LNCaP clone FGC (cell line): ENCODE results near the gene PLXNA2.

Experiments
- DNase-seq: peaks from one replicate; pipeline ENCODE4 v3.0.0-alpha.2; 2011; ENCODE audit warnings: low read depth
- H3K4me3 ChIP-seq: 2 replicates; pipeline ENCODE4 v1.5.1; 2011; ENCODE audit warnings: mild to moderate bottlenecking, low read depth, low read length, control low read depth
- TF ChIP-seq, protein P1 (sequence below): IDR thresholded peaks from 2 replicates; pipeline ENCODE4 v1.5.1; 2012; ENCODE audit warnings: mild to moderate bottlenecking; ENCODE audit not compliant: control insufficient read depth, insufficient read depth; ENCODE audit errors: extremely low read depth

The PLXNA2 gene

DNA sequence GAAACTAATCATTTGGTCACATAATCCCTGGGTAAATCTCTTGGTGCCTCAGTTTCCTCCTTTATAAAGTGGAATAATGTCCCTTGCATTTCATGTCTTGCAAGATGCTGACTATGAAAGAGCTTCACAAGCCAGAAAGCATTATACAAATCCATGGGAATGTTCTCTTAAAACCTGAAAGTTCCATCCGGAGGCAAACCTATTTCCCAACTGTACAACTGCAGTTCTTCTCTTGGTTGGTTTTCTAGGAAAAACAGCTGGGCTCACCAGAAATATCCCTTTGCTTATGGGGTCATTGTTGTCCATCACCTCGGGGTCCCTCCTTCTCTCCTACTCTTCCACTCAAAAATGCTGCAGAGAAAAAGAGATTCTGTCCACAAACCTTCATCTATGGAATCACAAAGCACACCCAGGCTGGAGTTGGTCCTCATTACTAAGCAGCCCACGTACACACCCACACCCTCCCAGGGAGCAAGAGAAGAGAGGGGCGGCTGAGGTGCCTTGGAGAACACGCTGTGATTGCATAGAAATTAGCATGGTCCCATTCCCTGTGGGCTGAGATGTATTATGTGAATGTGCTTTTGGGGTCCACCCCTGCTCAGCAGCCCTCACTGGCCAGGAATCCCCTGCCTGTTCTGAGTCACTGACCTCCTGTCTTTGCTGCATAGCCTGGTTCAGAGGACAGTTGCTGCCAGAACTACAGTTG is 5.0 kb upstream of the PLXNA2 start:
- no peak for DNase-seq
- TF ChIP-seq, protein P1, sequence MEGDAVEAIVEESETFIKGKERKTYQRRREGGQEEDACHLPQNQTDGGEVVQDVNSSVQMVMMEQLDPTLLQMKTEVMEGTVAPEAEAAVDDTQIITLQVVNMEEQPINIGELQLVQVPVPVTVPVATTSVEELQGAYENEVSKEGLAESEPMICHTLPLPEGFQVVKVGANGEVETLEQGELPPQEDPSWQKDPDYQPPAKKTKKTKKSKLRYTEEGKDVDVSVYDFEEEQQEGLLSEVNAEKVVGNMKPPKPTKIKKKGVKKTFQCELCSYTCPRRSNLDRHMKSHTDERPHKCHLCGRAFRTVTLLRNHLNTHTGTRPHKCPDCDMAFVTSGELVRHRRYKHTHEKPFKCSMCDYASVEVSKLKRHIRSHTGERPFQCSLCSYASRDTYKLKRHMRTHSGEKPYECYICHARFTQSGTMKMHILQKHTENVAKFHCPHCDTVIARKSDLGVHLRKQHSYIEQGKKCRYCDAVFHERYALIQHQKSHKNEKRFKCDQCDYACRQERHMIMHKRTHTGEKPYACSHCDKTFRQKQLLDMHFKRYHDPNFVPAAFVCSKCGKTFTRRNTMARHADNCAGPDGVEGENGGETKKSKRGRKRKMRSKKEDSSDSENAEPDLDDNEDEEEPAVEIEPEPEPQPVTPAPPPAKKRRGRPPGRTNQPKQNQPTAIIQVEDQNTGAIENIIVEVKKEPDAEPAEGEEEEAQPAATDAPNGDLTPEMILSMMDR: no peak
- H3K4me3 ChIP-seq: no peak overlapping the region

DNA sequence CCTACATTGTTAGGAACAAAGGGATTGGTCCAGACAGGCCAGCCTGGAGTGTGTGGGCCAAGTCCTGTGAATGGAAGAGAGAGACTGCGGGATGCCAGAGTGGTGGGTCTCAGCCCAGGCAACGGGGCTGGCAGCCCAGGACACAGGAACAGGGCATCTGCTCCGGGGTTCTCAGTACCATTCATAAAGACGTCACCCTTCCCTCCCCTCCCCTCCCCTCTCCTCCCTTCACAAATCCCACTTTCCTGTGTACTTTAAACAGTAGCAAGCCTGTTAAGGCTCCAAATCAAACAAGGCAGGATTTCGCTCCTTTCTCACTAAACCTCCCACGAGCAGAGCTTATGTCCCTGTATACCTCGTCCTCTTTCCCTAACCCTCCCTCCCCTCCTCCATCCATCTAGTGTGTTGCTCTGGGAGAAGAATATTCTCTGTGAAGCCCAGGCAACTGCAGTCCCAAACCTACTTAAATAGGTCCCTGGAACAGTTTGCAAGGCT is 4.2 kb upstream of the PLXNA2 start:
- TF ChIP-seq, protein P1: no peak
- no peak for DNase-seq
- no peak overlapping the region for H3K4me3 ChIP-seq

DNA sequence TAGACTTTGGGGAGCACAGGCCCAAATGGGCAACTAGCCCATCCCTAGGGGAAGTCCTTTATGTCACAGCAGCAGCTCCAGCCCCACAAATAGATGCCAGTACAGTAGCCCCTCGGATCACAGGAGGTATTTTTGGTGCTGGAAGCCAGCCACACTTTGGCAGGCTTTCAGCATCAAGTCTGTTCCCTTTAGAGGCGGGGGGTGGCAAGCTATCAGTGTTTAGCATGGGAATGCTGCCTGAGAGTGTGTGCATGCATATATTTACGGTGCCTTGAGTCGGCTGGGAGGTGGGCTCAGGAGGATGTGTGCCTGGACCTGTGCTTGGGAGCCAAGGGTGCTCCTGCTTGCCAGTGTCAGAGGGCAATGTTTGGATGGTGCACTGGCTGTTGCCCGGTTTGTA is 3.5 kb upstream of the PLXNA2 start:
- H3K4me3 ChIP-seq: no peak overlapping the region
- no peak for DNase-seq
- TF ChIP-seq, protein P1: no peak

DNA sequence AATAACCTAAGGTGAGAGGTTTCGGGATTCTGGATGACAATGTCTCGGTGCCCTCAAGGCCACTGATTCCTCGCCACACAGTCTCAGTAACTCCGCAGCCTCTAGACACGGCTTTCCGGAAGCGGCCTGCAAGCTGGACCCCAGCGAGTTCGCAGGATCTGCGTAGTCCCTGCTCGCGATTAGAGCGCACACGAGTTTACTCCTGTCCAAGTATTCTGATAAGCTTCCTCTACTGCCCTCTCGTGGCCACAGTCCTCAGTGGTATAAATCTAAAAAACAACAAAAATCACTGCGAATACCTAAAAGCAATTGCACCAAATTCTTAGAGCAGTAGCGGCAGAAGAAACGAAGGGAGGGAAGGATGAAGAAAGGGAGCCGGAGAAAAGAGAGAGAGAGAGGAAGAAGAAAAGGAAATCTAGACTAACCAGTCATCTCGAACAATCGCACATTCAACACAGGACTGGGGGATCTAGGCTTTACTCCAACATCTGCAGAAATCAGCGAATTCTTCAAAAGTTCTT is 1.1 kb upstream of the PLXNA2 start:
- H3K4me3 ChIP-seq: peak overlapping the region; percentile 45; the same call in 1 of the 2 replicates
- TF ChIP-seq, protein P1: peak; percentile 82

DNA sequence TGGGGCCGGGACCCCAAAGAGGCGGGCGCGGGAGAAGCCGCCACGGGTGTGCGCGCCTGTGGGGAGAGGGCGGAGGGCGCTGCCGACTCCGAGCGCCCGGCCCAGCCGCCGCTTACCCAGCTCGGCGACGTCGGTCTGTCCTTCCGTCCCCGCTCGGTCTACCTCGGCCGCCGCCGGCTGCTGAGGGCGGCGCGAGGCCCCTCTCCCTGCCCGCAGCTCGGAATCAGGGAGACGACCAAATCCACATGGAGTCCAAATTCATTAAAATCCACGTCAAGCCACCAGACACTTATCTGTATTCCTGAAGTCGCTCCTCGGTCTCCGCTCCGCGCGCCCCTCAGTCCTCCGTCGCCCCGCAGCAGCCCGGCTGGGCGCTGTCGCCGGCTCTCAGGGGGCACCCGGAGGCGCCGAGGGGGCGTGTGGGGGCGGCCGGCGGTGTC is 637 bp downstream of the PLXNA2 start:
- DNase-seq: no peak
- TF ChIP-seq, protein P1: no peak
- peak overlapping the region; percentile 46 for H3K4me3 ChIP-seq

More for the DNA sequence above, 1.1 kb upstream of the PLXNA2 start:
- peak; percentile 70 for DNase-seq

DNA sequence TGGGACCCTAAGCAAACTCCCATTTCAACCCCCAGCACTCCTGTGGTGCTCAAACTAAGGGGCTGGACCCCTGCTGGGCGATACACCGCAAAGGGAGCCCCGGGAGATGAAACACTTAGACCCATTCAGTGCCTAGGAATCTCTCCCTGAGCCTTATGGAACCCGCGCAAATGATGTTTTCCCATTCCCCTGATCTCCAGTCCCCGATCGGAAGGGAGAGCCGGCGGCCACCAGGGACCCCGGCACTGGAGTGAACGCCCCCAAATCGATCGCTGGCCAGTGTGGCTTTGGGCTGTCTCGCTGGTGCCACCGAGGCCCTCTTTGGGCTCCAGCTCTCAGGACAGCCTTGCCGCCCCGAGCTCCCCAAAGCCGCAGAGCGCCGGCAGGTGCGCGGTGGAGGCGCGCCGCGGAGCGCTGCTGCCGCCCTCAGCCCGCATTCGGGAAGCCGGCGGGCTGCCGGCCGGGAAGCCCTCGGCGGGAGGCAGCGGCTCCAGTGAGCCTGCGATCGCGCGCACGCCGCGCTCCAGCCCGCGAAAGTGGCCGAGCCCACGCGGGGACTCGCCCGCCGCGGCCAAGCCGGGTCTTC is 1.1 kb downstream of the PLXNA2 start:
- peak overlapping the region; percentile 46 for H3K4me3 ChIP-seq
- TF ChIP-seq, protein P1: peak; percentile 50
- DNase-seq: no peak
